ENCODE measurements around the gene DLG2. TPM values are rescaled to one million over a fixed set of nuclear protein-coding genes. Genes with fewer than 3 reads are reported as not detected.

Gene DLG2
- total and polyA plus RNA-seq, 2 of the 8 experiments (the other 6 are each of a cell fraction or from before 2014, with no cell fraction given), result 1.7 to 14.3 TPM

- TF ChIP-seq HDAC6 (IDR thresholded peaks at IDR 0.05; ENCODE audit: low read depth, low read length), result no peak
- TF ChIP-seq KDM4A (IDR thresholded peaks at IDR 0.05; ENCODE audit: low read depth, low read length, severe bottlenecking), result peak; percentile 43
- TF ChIP-seq TAF7 (optimal IDR thresholded peaks at IDR 0.05; ENCODE audit: borderline replicate concordance, low read depth, low read length), result peak; percentile 12
- 0 out of 2 replicates have a peak, but pooled peaks have one; percentile 39 for TF ChIP-seq CHD2 (IDR thresholded peaks at IDR 0.05; ENCODE audit: low read length)
- no peak for TF ChIP-seq CBX5 (IDR thresholded peaks at IDR 0.05; ENCODE audit: low read depth, low read length)
- peak; percentile 83 for TF ChIP-seq POLR2AphosphoS5 (IDR thresholded peaks at IDR 0.05; ENCODE audit: low read depth, low read length)
- no peak for TF ChIP-seq POU5F1 (IDR thresholded peaks at IDR 0.05; ENCODE audit: low read depth, low read length)
- no peak for TF ChIP-seq SRF (IDR thresholded peaks at IDR 0.05; ENCODE audit: low read depth, low read length)
- no peak for TF ChIP-seq SP2 (IDR thresholded peaks at IDR 0.05; ENCODE audit: low read length)
- no peak for TF ChIP-seq FOSL1 (IDR thresholded peaks at IDR 0.05; ENCODE audit: insufficient read depth, low read depth, low read length)
- no peak for TF ChIP-seq EZH2 (IDR thresholded peaks at IDR 0.05; ENCODE audit: low read depth, low read length, severe bottlenecking)
- no peak for TF ChIP-seq RFX5 (IDR thresholded peaks at IDR 0.05; ENCODE audit: borderline replicate concordance, low read depth, low read length)
- peak; percentile 76 to 90; a peak in 2 of 4 replicates for TF ChIP-seq SIN3A (conservative IDR thresholded peaks at IDR 0.05 in 1 of 2, IDR thresholded peaks at IDR 0.05 in 1 of 2; ENCODE audit: low read depth in 1 of 2, low read length in 2 of 2)
- no peak for TF ChIP-seq EP300 (IDR thresholded peaks at IDR 0.05; ENCODE audit: borderline replicate concordance in 1 of 2, low read depth in 2 of 2, low read length in 2 of 2)
- TF ChIP-seq BRCA1 (IDR thresholded peaks at IDR 0.05; ENCODE audit: low read depth, low read length), result no peak
- TF ChIP-seq NANOG (IDR thresholded peaks at IDR 0.05; ENCODE audit: insufficient read depth, low read depth, low read length, poor library complexity, severe bottlenecking), result no peak
- no peak for TF ChIP-seq CBX8 (IDR thresholded peaks at IDR 0.05; ENCODE audit: borderline replicate concordance, low read depth, low read length)
- TF ChIP-seq SP4 (IDR thresholded peaks at IDR 0.05; ENCODE audit: low read length), result no peak
- TF ChIP-seq CEBPB (IDR thresholded peaks at IDR 0.05; ENCODE audit: low read depth, low read length), result no peak
- TF ChIP-seq BACH1 (IDR thresholded peaks at IDR 0.05; ENCODE audit: low read length), result no peak
- peak; percentile 82 for TF ChIP-seq PHF8 (conservative IDR thresholded peaks at IDR 0.05; ENCODE audit: low read depth, low read length)
- TF ChIP-seq JUN (IDR thresholded peaks at IDR 0.05; ENCODE audit: low read depth, low read length), result no peak
- no peak for TF ChIP-seq SIRT6 (IDR thresholded peaks at IDR 0.05; ENCODE audit: low read length)
- peak; percentile 59 for TF ChIP-seq SAP30 (IDR thresholded peaks at IDR 0.05; ENCODE audit: insufficient read depth, insufficient replicate concordance, low read length)
- TF ChIP-seq RBBP5 (IDR thresholded peaks at IDR 0.05; ENCODE audit: borderline replicate concordance, low read depth, low read length), result peak; percentile 97; the same call in 1 of the 2 replicates
These were observed 1.0 kb upstream of the DLG2 start, which contains the start of gene TMEM126B (continued) for GRCh38 chr11:85627998-85628770.
